Skeletal muscle tissue (tissue), 4 donors: ENCODE results near the gene FILIP1. TPM values are rescaled to one million over a fixed set of nuclear protein-coding genes. Genes with fewer than 3 reads are reported as not detected.

Source experiments
- H3K27ac ChIP-seq: one replicate; pipeline ENCODE4 v1.7.0; 2013; ENCODE audit warnings: mild to moderate bottlenecking, low read depth, low read length, inconsistent platforms
- H3K27me3 ChIP-seq, 3 donors: one replicate each; pipeline ENCODE4 v1.7.0; 2013; ENCODE audit warnings: low read length in 3 of 3; ENCODE audit not compliant: control insufficient read depth in 3 of 3, insufficient read depth in 3 of 3
- H3K36me3 ChIP-seq, 3 donors: one replicate each; pipeline ENCODE4 v1.7.0; 2013; ENCODE audit warnings: low read length in 3 of 3; ENCODE audit not compliant: control insufficient read depth in 3 of 3, insufficient read depth in 3 of 3
- H3K4me1 ChIP-seq, 3 donors: one replicate each; pipeline ENCODE4 v1.7.0; 2013; ENCODE audit warnings: low read length in 3 of 3, mild to moderate bottlenecking in 3 of 3; ENCODE audit not compliant: control insufficient read depth in 3 of 3, insufficient read depth in 3 of 3
- H3K4me3 ChIP-seq, 3 donors: one replicate each; pipeline ENCODE4 v1.7.0; 2013; ENCODE audit warnings: low read length in 3 of 3
- H3K9ac ChIP-seq, 3 donors: one replicate each; pipeline ENCODE4 v1.7.0; 2013; ENCODE audit warnings: low read length in 3 of 3, mild to moderate bottlenecking in 3 of 3, moderate library complexity in 2 of 3, low read depth in 1 of 3
- H3K9me3 ChIP-seq, 3 donors: one replicate each; pipeline ENCODE4 v1.7.0; 2013; ENCODE audit warnings: low read length in 3 of 3; ENCODE audit not compliant: control insufficient read depth in 3 of 3
- total RNA-seq: library from RNA; depleted of rRNA; stranded (reverse); fragments of >200 nt; gene quantifications from one replicate; pipeline ENCODE4 v1.2.3, GENCODE V29; 2014
- donor health status: Osteomylitis.

FILIP1 gene
- total RNA-seq, 1 donor from 2014 or later, result 19.3 TPM

DNA sequence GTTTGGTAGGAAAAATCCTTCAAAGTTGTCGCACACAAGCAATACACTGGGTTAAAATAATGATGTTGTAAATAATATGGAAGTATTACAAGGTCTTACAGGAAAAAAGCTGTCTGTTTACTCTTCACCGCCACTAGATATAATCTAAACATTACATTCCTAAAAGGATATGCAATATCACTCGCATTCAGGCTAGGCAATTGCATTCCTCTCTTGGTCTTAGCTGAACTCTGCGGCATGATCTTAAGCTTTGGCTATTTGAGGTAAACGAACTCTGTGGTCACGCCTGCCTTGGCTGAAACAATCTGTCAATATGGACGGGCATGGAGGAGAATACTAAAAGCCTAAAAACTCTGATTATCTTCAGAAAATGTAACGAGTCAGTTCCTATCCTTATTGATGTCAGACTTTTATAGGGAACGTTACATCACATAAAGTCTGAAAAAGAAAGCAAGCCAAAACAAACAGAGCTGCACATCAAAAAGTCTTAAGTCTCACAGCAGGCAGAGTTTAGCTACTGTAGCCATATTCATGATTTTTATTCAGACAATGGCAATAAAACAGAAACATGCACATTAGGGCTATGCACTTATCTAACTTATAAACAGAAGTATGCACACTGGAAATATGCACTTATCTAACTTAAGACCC lies 30.8 kb upstream of the FILIP1 start:
- no peaks in the 10 kb centered on the region for H3K36me3 ChIP-seq
- H3K27me3 ChIP-seq, result no peaks in the 10 kb centered on the region
- H3K27ac ChIP-seq, result no peak overlapping the region
- peak overlapping the region; percentile 2 to 25 (median 2) for H3K4me3 ChIP-seq
- H3K9ac ChIP-seq, result peak overlapping the region in 2 of 3 donors; percentile 34 to 50
- peaks cover 0 to 2% (median 0%) of the 10 kb centered on the region in 3 donors for H3K4me1 ChIP-seq
- H3K9me3 ChIP-seq, result no peaks in the 10 kb centered on the region

DNA sequence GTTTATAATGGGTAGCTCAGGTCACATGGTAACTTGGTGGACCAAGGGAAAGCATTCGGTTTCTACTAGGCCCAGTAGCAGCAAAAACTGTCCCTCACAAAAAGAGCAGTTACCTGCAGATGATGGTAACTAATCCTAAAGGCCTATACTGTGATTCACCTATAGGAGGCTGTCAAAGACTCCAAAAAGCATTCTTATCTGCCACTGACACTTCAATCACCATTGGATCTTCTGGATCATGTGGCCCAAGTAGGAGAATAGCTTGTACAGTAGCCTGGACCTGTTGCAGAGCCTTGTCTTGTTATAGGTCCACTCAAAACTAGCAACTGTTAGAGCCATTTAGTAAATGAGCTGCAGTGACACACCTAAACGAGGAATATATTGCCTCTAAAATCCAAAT lies 23.2 kb upstream of the FILIP1 start:
- Histone ChIP-seq H3K4me3 (no peak overlapping the region), H3K36me3 (no peaks in the 10 kb centered on the region), H3K27me3 (no peaks in the 10 kb centered on the region), H3K4me1 (no peaks in the 10 kb centered on the region), H3K9ac (no peak overlapping the region), H3K27ac (no peak overlapping the region), H3K9me3 (no peaks in the 10 kb centered on the region)

DNA sequence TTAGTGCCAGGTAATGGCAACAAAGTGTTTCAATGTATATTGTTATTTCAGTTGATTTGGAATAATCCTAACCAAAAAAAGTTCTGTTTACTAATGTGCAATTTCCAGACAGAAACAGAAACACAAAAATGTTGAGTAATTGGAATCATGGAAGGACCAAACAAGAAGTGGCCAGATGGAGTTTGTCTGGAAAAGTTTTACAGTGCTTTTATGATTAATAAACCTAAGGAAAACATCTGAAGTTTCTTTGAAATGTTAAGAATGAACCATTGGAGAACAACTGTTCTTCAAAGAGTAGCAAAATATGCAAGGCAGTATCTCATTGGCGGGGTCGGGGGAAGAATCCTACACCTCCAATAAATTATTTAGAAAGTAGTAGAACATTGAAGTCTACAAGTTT lies 19.0 kb upstream of the FILIP1 start:
- no peaks in the 10 kb centered on the region for H3K27me3 ChIP-seq
- H3K36me3 ChIP-seq, result no peaks in the 10 kb centered on the region

DNA sequence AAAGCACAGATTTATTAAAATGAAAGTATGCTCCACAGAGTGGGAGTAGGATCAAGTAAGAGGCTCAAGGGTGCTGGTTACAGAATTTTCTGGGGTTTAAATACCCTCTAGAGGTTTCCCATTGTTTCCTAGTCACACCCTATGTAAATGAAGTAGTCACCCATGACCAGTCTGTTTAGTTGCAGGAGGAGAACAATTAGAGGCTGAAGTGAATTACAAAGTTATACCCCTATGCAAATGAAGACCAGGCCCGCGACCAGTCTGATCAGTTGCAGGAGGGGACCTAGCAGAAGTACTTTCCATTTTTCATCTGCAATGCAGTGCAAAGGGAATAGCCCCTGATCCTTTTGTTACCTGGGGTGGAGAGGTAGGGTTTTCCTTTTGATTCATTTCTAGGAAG lies 11.8 kb upstream of the FILIP1 start:
- H3K4me3 ChIP-seq, result no peak overlapping the region
- peaks cover 0 to 4% (median 0%) of the 10 kb centered on the region in 3 donors for H3K4me1 ChIP-seq
- H3K36me3 ChIP-seq, result no peaks in the 10 kb centered on the region
- no peaks in the 10 kb centered on the region for H3K9me3 ChIP-seq
- no peaks in the 10 kb centered on the region for H3K27me3 ChIP-seq
- H3K27ac ChIP-seq, result no peak overlapping the region
- H3K9ac ChIP-seq, result peak overlapping the region in 1 of 3 donors; percentile 25

More for the DNA sequence above, 19.0 kb upstream of the FILIP1 start:
- no peaks in the 10 kb centered on the region for H3K4me1 ChIP-seq
- H3K27ac ChIP-seq, result no peak overlapping the region
- H3K9me3 ChIP-seq, result no peaks in the 10 kb centered on the region
- H3K9ac ChIP-seq, result no peak overlapping the region
- no peak overlapping the region for H3K4me3 ChIP-seq

DNA sequence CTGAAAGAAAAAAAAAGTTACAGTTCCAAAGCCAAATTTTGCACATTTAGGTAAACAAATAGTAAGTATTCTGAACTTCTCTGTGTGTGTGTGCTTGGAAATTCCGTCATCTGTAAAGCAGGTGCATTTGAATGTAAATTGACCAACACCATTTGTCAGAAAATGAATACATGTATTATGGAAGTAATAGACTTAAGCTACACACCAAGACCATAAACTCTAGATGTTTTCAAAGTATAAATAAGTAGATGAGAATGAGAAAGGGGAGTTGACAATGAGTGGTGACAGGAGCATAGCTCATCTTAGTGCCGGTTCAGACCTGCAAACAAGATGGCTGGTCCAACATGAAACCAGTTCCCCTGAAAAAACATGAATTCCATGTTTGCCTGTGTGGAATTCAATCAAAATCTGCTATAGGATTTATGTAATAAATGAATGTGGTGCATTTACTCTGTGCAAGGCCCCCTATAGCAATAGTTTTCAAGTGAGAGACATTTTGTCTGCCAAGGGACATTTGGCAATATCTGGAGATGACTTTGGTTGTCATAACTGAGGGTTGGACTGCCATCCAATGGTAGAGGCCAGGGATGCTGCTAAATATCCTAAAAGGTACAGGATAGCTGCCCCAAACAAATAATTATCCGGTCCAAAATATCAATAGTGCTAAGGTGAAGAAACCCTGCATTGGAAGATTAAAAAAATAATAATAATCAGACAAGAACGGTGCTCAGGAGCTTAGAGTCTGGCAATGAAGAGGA lies 11.0 kb upstream of the FILIP1 start:
- H3K4me1 ChIP-seq, result peaks cover 0 to 4% (median 0%) of the 10 kb centered on the region in 3 donors
- H3K27ac ChIP-seq, result no peak overlapping the region
- no peaks in the 10 kb centered on the region for H3K9me3 ChIP-seq

DNA sequence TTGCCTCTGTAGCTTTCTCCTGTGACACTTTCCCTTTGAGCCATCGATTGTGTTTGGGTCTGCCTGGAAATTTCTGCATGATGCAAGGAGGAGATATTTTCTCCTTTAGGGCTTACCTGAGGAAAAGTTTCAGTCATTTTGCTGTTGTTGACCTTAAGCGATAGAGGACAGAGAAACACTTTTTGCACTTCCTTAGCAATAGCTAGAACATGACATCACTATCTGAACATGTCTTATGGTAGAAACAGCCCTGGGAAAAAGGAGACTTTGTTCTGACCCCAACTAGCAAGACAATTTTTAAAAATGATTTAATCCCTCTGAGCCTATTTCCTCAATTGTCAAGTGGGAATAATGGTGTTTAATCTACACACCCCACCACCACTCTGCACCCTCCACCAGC lies 9.7 kb upstream of the FILIP1 start:
- Histone ChIP-seq H3K27ac (no peak overlapping the region), H3K4me1 (peaks cover 4 to 8% (median 5%) of the 10 kb centered on the region in 3 donors)

More for the DNA sequence above, 11.0 kb upstream of the FILIP1 start:
- H3K36me3 ChIP-seq, result no peaks in the 10 kb centered on the region
- H3K27me3 ChIP-seq, result no peaks in the 10 kb centered on the region
- peak overlapping the region in 1 of 3 donors; percentile 25 for H3K9ac ChIP-seq
- peak overlapping the region in 1 of 3 donors; percentile 7 for H3K4me3 ChIP-seq

DNA sequence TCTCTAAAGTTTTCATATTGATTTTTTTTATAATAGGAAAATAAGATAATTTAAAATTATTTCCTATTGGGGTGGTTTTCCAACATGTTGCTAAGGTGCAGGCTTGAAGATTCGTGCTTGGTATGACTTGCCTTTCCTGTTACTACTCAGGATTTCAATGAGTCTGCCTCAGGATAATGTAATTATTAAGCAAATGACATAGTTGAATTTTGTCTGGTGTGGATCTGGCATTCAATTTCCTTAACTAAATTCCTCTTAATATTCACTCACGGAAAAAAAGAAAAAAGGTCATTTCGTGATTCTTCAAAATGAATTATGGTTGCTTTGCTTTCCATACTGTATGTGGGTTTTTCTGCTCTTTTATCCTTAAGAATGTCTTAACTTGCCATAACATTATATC lies 9.3 kb upstream of the FILIP1 start:
- H3K27me3 ChIP-seq, result no peaks in the 10 kb centered on the region
- H3K27ac ChIP-seq, result no peak overlapping the region
- H3K9me3 ChIP-seq, result no peaks in the 10 kb centered on the region
- no peaks in the 10 kb centered on the region for H3K36me3 ChIP-seq
- no peak overlapping the region for H3K4me3 ChIP-seq
- no peak overlapping the region for H3K9ac ChIP-seq
- peaks cover 4 to 8% (median 8%) of the 10 kb centered on the region in 3 donors for H3K4me1 ChIP-seq

More for the DNA sequence above, 9.7 kb upstream of the FILIP1 start:
- H3K4me3 ChIP-seq, result no peak overlapping the region
- no peak overlapping the region for H3K9ac ChIP-seq
- H3K9me3 ChIP-seq, result no peaks in the 10 kb centered on the region
- no peaks in the 10 kb centered on the region for H3K36me3 ChIP-seq
- H3K27me3 ChIP-seq, result no peaks in the 10 kb centered on the region

DNA sequence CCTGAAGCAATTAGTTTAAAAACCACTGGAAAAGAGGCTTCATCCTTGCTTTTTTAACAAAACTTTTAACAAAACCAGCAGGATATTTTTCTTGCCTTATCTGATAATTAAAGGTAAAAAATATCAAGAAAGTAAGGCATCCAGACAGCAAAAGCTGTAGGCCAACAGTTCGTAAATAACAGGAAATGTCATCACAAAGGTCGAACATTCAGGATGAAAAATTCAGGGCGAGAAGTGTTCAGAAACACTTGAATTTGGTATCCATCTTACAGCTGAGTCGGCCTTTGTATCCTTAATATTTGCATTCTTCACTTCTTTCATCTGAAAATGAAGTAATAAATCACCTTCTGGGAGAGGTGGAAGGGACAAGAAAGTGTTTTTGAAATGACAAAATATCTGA lies 8.2 kb upstream of the FILIP1 start:
- H3K27ac ChIP-seq, result no peak overlapping the region
- H3K9ac ChIP-seq, result no peak overlapping the region
- peaks cover 4 to 10% (median 8%) of the 10 kb centered on the region in 3 donors for H3K4me1 ChIP-seq
- no peaks in the 10 kb centered on the region for H3K36me3 ChIP-seq
- no peaks in the 10 kb centered on the region for H3K27me3 ChIP-seq
- no peaks in the 10 kb centered on the region for H3K9me3 ChIP-seq
- H3K4me3 ChIP-seq, result no peak overlapping the region

DNA sequence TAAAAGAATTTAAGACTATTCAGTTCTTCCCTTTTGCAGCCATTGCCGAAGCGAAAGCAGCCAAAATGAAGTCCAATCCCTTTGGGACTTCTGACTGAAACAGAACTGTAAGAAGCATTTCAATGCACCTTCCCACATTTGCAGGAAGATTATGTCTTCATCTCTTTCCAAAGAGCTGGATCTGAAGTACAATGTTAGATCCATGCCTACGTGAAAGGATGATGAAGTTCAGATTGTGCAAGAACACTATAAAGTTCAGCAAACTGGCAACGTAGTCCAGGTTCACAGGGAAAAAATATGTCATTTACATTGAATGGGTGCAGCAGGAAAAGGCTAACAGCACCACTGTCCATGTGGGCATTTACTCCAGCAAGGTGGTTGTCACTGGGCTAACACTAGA lies 6.0 kb upstream of the FILIP1 start:
- Histone ChIP-seq H3K27me3 (no peaks in the 10 kb centered on the region), H3K9me3 (no peaks in the 10 kb centered on the region), H3K4me3 (no peak overlapping the region), H3K9ac (no peak overlapping the region), H3K36me3 (no peaks in the 10 kb centered on the region), H3K4me1 (peaks cover 9 to 20% (median 12%) of the 10 kb centered on the region in 3 donors), H3K27ac (no peak overlapping the region)

DNA sequence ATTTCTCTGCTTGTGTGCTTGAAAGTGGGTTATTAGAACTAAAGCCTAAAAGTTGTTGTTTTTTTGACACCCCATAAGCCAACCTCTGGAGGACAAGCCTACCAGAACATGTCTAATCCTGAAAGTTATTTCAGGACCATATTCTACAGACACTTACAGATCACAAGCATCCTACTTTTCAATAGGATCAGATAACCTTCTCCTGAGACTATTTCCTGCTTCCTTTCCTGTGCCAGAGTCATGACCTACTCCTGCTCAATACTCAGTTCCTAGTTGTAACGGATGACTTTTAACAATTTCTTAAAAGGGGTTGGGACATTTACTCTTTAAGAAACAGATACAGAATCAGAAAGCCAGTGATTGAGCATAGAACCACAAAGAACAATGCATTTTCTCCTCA lies 5.3 kb upstream of the FILIP1 start:
- Histone ChIP-seq H3K36me3 (no peaks in the 10 kb centered on the region), H3K4me3 (no peak overlapping the region), H3K4me1 (peaks cover 13 to 25% (median 16%) of the 10 kb centered on the region in 3 donors), H3K9me3 (no peaks in the 10 kb centered on the region), H3K27me3 (no peaks in the 10 kb centered on the region), H3K27ac (no peak overlapping the region), H3K9ac (no peak overlapping the region)
